Measurements from ENCODE around the gene VAC14. TPM values are rescaled to one million over a fixed set of nuclear protein-coding genes. Genes with fewer than 3 reads are reported as not detected.

The VAC14 gene
- total RNA-seq, 2 donors from 2014 or later, result 33.6 to 50.9 TPM

DNA sequence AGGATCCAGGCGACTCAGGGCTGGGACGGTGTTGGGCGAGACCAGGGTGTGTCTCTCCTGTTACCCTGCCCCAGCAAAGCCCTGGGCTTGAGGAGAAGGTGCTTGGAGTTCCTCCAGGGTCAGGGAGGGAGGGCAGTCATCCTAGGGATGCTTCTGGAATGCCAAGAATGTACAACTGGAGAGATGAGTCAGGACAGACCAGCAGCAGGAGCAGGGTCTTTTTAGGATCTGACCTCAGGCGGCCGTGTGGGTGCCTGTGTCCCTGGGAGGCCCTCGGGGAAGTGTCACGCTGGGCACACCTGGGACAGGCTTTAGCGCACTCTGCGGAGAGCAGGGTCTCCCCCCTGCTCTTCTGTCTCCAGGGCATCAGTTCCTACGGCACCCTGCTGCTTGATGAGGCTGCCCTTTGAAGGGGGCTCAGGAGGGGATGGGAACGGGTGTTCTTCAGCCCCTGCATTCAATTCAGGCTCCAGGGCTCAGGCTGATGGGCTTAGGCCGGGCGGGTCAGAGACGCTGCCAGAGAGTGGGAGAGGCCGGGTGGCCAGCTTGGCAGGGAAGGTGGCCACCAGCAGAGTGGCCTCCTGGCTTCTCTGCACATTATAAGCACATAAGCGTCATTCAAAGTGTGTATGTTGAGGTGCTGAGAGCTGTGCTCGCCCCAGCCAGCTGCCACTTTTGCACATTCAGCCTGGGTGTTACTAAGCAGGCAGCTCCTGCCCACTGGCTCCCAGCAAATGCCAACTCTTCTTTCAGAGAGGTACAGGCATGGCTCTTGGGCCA lies 106.7 kb downstream of the VAC14 start:
- no peak overlapping the region for H3K27ac Mint-ChIP-seq
- no peaks in the 10 kb centered on the region for H3K27me3 Mint-ChIP-seq
- no peaks in the 10 kb centered on the region for H3K9me3 Mint-ChIP-seq
- peaks cover 0 to 18% of the 10 kb centered on the region in 2 donors for H3K4me1 Mint-ChIP-seq (ENCODE audit: low read depth in 2 of 2)
- DNase-seq (ENCODE audit: low spot score), result no peak
- H3K4me3 Mint-ChIP-seq, result no peak overlapping the region
- ATAC-seq, result no peak
- H3K36me3 Mint-ChIP-seq, result no peaks in the 10 kb centered on the region

DNA sequence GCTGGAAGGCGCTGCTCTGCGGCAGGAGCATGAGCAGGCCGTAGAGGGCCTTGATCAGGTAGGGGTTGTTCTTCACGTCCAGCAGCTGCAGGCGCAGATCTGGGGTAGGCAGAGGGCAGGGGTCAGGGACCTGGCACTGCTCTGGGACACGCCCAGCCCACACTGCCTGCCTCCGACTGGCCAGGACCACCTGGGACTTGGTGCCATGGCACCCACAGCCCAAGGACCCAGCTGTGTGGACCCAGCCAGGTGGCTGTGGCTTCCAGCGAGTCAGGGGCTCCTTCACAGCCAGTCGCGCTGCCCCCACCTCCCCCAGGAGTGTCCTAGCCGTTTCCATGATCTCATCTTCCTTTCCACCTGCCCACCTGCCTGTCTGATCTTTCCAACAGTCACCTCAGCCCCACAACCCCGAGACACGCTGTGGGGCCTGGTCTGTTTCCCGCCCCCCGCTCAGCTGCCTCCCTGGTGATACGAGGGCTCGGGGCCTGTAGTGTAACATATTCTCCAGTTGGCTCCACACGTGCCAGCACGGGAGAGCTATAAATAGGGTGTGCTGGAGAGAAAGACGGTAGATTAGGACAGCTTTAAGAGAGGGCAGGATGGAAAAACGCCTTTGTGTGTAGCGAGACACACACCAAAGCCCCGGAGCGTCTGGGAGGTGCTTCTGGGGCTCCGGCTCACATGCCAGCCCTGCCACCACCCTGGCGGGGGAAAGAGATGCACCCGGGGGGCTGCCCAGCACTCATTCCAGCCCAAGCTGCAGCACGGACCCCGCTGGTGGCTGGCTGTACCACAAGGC lies 107.9 kb downstream of the VAC14 start:
- no peak for ATAC-seq
- Mint-ChIP-seq H3K4me1 (ENCODE audit: low read depth in 2 of 2) (peaks cover 0 to 15% of the 10 kb centered on the region in 2 donors), H3K9me3 (no peaks in the 10 kb centered on the region), H3K36me3 (no peaks in the 10 kb centered on the region), H3K27ac (no peak overlapping the region), H3K27me3 (no peaks in the 10 kb centered on the region), H3K4me3 (no peak overlapping the region)
- no peak for DNase-seq (ENCODE audit: low spot score)

DNA sequence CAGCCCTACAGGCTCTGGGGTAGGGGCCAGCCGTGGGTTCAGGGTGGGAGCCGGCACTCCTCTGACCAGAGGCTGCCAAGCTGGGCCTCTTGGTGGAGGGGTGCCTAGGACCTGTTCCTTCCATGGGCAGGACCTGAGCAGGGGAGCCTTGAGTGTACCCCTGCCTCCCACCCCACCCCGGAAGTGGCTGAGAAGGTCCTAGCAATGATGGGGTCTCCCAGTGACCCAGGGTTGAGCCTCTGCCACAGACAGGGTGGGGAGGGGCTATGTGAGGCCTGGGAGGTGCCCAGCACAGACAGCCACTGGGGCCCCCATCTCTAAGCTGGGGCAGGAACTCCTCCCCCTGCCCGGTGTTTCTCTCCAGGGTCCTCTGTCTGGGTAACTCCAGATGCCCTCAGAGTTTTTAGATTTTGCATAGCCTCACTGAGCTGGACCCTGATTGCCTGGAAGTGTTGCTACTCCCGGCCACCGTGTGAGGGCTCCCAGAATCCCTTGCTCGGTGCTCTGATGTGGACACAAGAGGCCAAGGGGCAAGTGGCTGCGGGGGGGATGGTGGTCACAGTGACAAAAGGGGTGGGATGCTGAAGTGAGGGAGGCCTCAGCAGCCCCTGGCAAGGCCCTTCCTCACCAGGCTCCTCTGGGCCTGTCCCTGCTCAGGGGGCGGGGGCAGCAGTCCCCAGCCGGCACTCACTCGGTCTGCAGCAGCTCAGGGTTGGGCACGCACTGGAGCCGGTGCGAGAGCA lies 108.7 kb downstream of the VAC14 start:
- Mint-ChIP-seq H3K27me3 (no peaks in the 10 kb centered on the region), H3K36me3 (no peaks in the 10 kb centered on the region), H3K9me3 (no peaks in the 10 kb centered on the region), H3K27ac (no peak overlapping the region), H3K4me1 (ENCODE audit: low read depth in 2 of 2) (peaks cover 0 to 11% of the 10 kb centered on the region in 2 donors), H3K4me3 (no peak overlapping the region)
- DNase-seq (ENCODE audit: low spot score), result no peak
- ATAC-seq, result no peak

GRCh38 chr16:70691223-70692129 lies 109.5 kb downstream of the VAC14 start:
- ATAC-seq (no peak), DNase-seq (ENCODE audit: low spot score) (no peak)
- H3K27ac Mint-ChIP-seq, result no peak overlapping the region
- H3K27me3 Mint-ChIP-seq, result no peaks in the 10 kb centered on the region
- H3K36me3 Mint-ChIP-seq, result no peaks in the 10 kb centered on the region
- H3K9me3 Mint-ChIP-seq, result no peaks in the 10 kb centered on the region
- H3K4me3 Mint-ChIP-seq, result no peak overlapping the region
- peaks cover 0 to 7% of the 10 kb centered on the region in 2 donors for H3K4me1 Mint-ChIP-seq (ENCODE audit: low read depth in 2 of 2)

DNA sequence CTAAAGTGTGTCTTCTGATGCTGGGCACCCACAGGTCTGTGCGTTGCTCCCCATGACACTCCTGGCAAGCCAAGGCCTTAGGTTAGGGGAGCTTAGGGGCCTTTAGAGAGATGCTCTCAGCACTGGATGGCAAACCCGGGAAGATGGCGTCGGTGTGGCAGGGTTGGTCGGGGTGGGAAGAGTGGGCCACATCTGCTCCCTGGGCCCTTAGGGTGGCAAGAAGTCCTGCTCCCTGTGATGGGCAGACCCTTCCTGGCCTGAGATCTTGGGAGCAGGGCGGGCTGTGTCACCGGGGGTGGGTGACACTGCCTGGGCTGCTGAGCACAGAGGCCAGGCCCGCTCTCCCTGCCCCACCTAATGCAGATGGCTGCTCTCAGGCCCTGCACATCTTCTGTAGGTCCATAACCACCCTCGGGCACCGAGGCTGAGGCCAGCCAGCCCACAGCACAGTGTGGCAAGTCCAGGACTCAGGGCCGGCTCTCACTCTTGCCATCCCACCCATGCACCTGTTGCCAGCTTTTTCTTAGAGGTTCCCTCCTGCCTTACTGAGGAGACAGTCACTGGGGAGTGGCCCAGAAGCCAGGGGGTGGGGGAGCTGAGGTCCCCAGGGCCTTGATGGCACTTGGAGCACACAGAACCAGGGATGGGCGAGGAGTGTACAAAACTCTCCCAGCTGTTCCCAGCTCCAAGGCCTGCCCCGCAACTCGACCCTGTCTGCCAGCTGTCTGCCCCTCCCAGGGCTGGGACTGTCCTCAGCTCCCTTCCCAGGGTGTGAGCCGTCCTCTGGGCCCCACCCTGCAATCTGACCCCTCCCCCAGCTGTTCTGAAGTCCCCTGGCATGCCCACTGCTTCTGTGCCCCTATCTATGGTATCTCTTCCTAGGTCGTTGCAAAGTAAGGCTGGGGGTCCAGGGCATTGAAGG lies 110.7 kb downstream of the VAC14 start:
- H3K9me3 Mint-ChIP-seq, result no peaks in the 10 kb centered on the region
- no peaks in the 10 kb centered on the region for H3K36me3 Mint-ChIP-seq
- H3K4me1 Mint-ChIP-seq (ENCODE audit: low read depth in 2 of 2), result peaks cover 0 to under 1% of the 10 kb centered on the region in 2 donors
- no peak overlapping the region for H3K27ac Mint-ChIP-seq
- no peak overlapping the region for H3K4me3 Mint-ChIP-seq
- no peaks in the 10 kb centered on the region for H3K27me3 Mint-ChIP-seq
- ATAC-seq, result no peak
- no peak for DNase-seq (ENCODE audit: low spot score)

GRCh38 chr16:70689035-70689969 lies 111.7 kb downstream of the VAC14 start:
- no peak overlapping the region for H3K4me3 Mint-ChIP-seq
- H3K4me1 Mint-ChIP-seq (ENCODE audit: low read depth in 2 of 2), result no peaks in the 10 kb centered on the region
- ATAC-seq, result no peak
- DNase-seq (ENCODE audit: low spot score), result no peak
- H3K27me3 Mint-ChIP-seq, result no peaks in the 10 kb centered on the region
- no peak overlapping the region for H3K27ac Mint-ChIP-seq
- no peaks in the 10 kb centered on the region for H3K9me3 Mint-ChIP-seq
- no peaks in the 10 kb centered on the region for H3K36me3 Mint-ChIP-seq

DNA sequence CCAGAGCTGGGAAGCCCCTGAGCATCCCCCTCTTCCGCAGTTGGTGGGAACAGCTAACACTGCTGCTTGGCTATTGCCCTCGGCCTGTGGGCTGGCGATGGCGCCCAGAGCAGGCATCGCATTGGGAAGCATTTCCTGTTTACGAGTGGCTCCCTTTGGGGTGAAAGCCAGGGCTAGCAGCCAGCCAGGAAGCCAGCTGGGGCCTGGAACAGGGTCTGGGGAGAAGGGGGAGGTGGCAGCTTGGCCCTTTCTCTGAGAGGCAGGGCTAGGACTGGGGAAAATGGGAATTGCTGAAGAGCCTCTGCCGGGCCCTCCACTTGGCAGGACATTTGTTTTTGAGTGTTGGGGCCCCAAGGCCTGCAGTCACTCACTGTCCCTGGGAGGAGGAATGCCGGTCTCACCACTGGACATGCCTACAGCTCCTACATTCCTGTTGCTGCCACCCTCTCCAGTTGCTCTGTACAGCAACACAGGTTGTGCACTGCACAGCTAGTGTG lies 112.7 kb downstream of the VAC14 start:
- Mint-ChIP-seq H3K36me3 (no peaks in the 10 kb centered on the region), H3K27ac (no peak overlapping the region), H3K9me3 (no peaks in the 10 kb centered on the region), H3K27me3 (peaks cover 0 to 4% of the 10 kb centered on the region in 2 donors), H3K4me1 (ENCODE audit: low read depth in 2 of 2) (no peaks in the 10 kb centered on the region), H3K4me3 (no peak overlapping the region)
- no peak for DNase-seq (ENCODE audit: low spot score)
- no peak for ATAC-seq

DNA sequence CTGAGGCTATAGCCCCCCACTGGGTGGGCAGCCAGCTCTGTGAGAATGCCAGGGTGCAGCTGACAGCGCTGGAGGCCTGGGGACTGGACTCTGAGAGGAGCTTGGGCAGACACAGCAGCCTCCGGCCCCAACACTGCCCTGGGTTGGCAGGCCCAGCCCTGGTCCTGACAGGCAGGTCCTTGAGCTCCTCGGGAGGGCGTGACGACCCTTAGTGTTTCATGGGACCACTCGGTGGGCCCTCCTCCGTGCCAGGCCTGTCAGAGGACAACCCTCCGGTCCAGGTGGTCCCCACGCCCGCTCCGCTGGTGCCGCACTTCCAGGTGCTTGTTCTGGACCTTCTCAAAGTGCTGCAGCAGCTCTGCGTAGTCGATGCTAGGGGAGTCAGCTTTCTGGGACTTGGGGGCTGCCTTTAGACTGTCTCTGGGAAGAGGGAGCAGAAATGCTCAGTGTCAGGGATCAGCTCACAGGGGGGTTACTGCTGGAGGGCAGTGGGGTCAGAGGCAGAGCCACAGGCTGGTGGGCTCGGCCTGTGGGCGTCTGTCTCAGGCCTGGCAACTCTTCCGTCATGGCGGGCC lies 113.2 kb downstream of the VAC14 start:
- Mint-ChIP-seq H3K4me1 (ENCODE audit: low read depth in 2 of 2) (no peaks in the 10 kb centered on the region), H3K27ac (no peak overlapping the region), H3K36me3 (no peaks in the 10 kb centered on the region), H3K27me3 (peaks cover 0 to 4% of the 10 kb centered on the region in 2 donors), H3K4me3 (no peak overlapping the region), H3K9me3 (no peaks in the 10 kb centered on the region)
- ATAC-seq (no peak), DNase-seq (ENCODE audit: low spot score) (no peak)

GRCh38 chr16:70687102-70687511 lies 113.9 kb downstream of the VAC14 start:
- no peaks in the 10 kb centered on the region for H3K9me3 Mint-ChIP-seq
- H3K4me1 Mint-ChIP-seq (ENCODE audit: low read depth in 2 of 2), result no peaks in the 10 kb centered on the region
- no peak overlapping the region for H3K4me3 Mint-ChIP-seq
- DNase-seq (ENCODE audit: low spot score), result no peak
- ATAC-seq, result no peak
- H3K36me3 Mint-ChIP-seq, result no peaks in the 10 kb centered on the region
- peaks cover 0 to 4% of the 10 kb centered on the region in 2 donors for H3K27me3 Mint-ChIP-seq
- no peak overlapping the region for H3K27ac Mint-ChIP-seq

- peaks cover 0 to 4% of the 10 kb centered on the region in 2 donors for H3K27me3 Mint-ChIP-seq
- H3K27ac Mint-ChIP-seq, result no peak overlapping the region
- no peak for ATAC-seq
- no peaks in the 10 kb centered on the region for H3K9me3 Mint-ChIP-seq
- H3K4me3 Mint-ChIP-seq, result no peak overlapping the region
- H3K4me1 Mint-ChIP-seq (ENCODE audit: low read depth in 2 of 2), result no peaks in the 10 kb centered on the region
- DNase-seq (ENCODE audit: low spot score), result no peak
- no peaks in the 10 kb centered on the region for H3K36me3 Mint-ChIP-seq
Observed at GRCh38 chr16:70686376-70687101, 114.4 kb downstream of the VAC14 start.

DNA sequence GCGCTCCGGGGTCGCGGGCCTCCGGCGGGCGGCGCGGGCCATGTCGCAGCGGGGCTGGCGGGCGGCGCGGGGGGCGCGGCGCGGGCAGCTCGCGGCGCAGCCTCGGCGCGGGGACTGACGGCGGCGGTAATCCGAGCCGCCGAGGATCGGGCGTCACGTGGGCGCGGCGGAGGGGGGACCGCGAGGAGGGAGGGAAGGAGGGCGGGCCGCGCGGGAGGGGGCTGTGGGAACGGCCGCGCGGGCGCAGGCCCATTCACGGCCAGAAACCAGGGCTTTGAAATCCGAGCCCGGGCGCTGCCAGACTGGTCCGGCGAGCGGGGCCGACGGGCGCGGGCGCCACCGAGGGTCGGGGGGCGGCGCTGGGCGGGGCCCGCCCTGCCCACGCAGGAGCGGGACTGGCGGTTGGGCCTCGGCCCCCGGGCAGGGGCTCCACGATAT lies 115.0 kb downstream of the VAC14 start, which contains the start of gene MTSS2:
TSS of gene MTSS2 (minus strand) at position 116 of the 438 bp plus-strand sequence. CDS start 262 bp downstream, outside the sequence.
- Mint-ChIP-seq H3K9me3 (no peaks in the 10 kb centered on the region), H3K27ac (no peak within 1 kb of the TSS), H3K4me3 (no peak within 1 kb of the TSS), H3K36me3 (no peaks in the 10 kb centered on the region), H3K27me3 (peaks cover 0 to 4% of the 10 kb centered on the region in 2 donors), H3K4me1 (ENCODE audit: low read depth in 2 of 2) (no peaks in the 10 kb centered on the region)
- no peak for ATAC-seq
- DNase-seq (ENCODE audit: low spot score), result no peak

Data from natural killer cell treated with Interleukin-12 subunit alpha and Interleukin-12 subunit beta and Interleukin-15 and Interleukin-18, amount 100 ng/mL, for 72 hours (primary cell).